ENCODE measurements around the gene TRMT2A.
A peak's percentile ranks its signal among the peaks of the same experiment; 100 is the strongest.

TRMT2A gene

GRCh38 chr22:20117633-20118299, 740 bp upstream of the TRMT2A start:
- peak; percentile 79 for DNase-seq (ENCODE audit: low spot score)
- no peak for TF ChIP-seq CTCF (IDR thresholded peaks at IDR 0.05; ENCODE audit: extremely low read depth, insufficient read depth, missing control alignments)

GRCh38 chr22:20116376-20116950, 563 bp downstream of the TRMT2A start:
- peak; percentile 59 for DNase-seq (ENCODE audit: low spot score)
- no peak for TF ChIP-seq CTCF (IDR thresholded peaks at IDR 0.05; ENCODE audit: extremely low read depth, insufficient read depth, missing control alignments)
- in situ Hi-C loops (cut with MboI; ENCODE audit: low pct_unique_long_range_greater_than_20kb, low sequenced_read_pairs, unreplicated experiment) = no loop called here

More at GRCh38 chr22:20117633-20118299, 740 bp upstream of the TRMT2A start:
- in situ Hi-C loops (cut with MboI; ENCODE audit: low pct_unique_long_range_greater_than_20kb, low sequenced_read_pairs, unreplicated experiment) = no loop called here

- in situ Hi-C loops (cut with MboI; ENCODE audit: low pct_unique_long_range_greater_than_20kb, low sequenced_read_pairs, unreplicated experiment) = no loop called here
- no peak for TF ChIP-seq CTCF (IDR thresholded peaks at IDR 0.05; ENCODE audit: extremely low read depth, insufficient read depth, missing control alignments)
Measured at GRCh38 chr22:20115691-20116375, 1.2 kb downstream of the TRMT2A start, which contains the start of gene RANBP1. TSS of gene RANBP1 (plus strand) at chr22:20116104. CDS start at chr22:20116185, 81 bp downstream.

GRCh38 chr22:20114506-20115475, 2.2 kb downstream of the TRMT2A start:
- in situ Hi-C loops (cut with MboI; ENCODE audit: low pct_unique_long_range_greater_than_20kb, low sequenced_read_pairs, unreplicated experiment) = no loop called here
- no peak for TF ChIP-seq CTCF (IDR thresholded peaks at IDR 0.05; ENCODE audit: extremely low read depth, insufficient read depth, missing control alignments)
- DNase-seq (ENCODE audit: low spot score) = no peak

More at GRCh38 chr22:20115691-20116375, 1.2 kb downstream of the TRMT2A start, which contains the start of gene RANBP1:
- DNase-seq (ENCODE audit: low spot score) = no peak

- in situ Hi-C loops (cut with MboI; ENCODE audit: low pct_unique_long_range_greater_than_20kb, low sequenced_read_pairs, unreplicated experiment) = no loop called here
- no peak for TF ChIP-seq CTCF (IDR thresholded peaks at IDR 0.05; ENCODE audit: extremely low read depth, insufficient read depth, missing control alignments)
- no peak for DNase-seq (ENCODE audit: low spot score)
Measured at GRCh38 chr22:20113551-20114310, 3.3 kb downstream of the TRMT2A start.

Measured in GM13977 (cell line).